HepG2 (cell line): ENCODE measurements around the gene PSMC3IP. TPM values are rescaled to one million over a fixed set of nuclear protein-coding genes. Genes with fewer than 3 reads are reported as not detected.

Source experiments
- ERF ChIP-seq: IDR thresholded peaks from 2 replicates; pipeline ENCODE4 v1.6.1; 2018; ENCODE audit warnings: missing biosample characterization, missing genetic modification reagents
- EZH2 ChIP-seq: conservative IDR thresholded peaks from 2 replicates; pipeline ENCODE4 v1.6.1; 2012; ENCODE audit warnings: mild to moderate bottlenecking, low read depth, low read length, moderate library complexity
- MAFG ChIP-seq: sonication (generic); formaldehyde crosslinking; IDR thresholded peaks from 2 replicates; pipeline ENCODE4 v1.5.1; 2020; ENCODE audit warnings: mild to moderate bottlenecking, missing genetic modification reagents
- MED1 ChIP-seq: sonication (generic); formaldehyde crosslinking; IDR thresholded peaks from 2 replicates; pipeline ENCODE4 v1.4.0; 2020; ENCODE audit warnings: missing genetic modification reagents
- ONECUT2 ChIP-seq: sonication (generic); formaldehyde crosslinking; IDR thresholded peaks from 2 replicates; pipeline ENCODE4 v1.4.0; 2020; ENCODE audit warnings: missing genetic modification reagents
- POLR2G ChIP-seq: fragments of 200-400 bp; formaldehyde crosslinking; IDR thresholded peaks from 2 replicates; pipeline ENCODE4 v1.6.1; 2018; ENCODE audit warnings: mild to moderate bottlenecking, low read depth, low read length, moderate library complexity
- RELA ChIP-seq: sonication (generic); formaldehyde crosslinking; IDR thresholded peaks from 2 replicates; pipeline ENCODE4 v1.4.0; 2020; ENCODE audit warnings: missing genetic modification reagents
- RXRB ChIP-seq: IDR thresholded peaks from 2 replicates; pipeline ENCODE4 v1.6.1; 2016; ENCODE audit warnings: borderline replicate concordance, missing genetic modification reagents, missing compliant biosample characterization
- SALL1 ChIP-seq: sonication (generic); formaldehyde crosslinking; IDR thresholded peaks from 2 replicates; pipeline ENCODE4 v1.8.0; 2022; ENCODE audit warnings: mild to moderate bottlenecking, missing genetic modification reagents
- WIZ ChIP-seq: sonication (generic); formaldehyde crosslinking; IDR thresholded peaks from 2 replicates; pipeline ENCODE4 v1.5.1; 2020; ENCODE audit warnings: mild to moderate bottlenecking, missing genetic modification reagents
- YEATS4 ChIP-seq: sonication (generic); formaldehyde crosslinking; IDR thresholded peaks from 2 replicates; pipeline ENCODE4 v1.4.0; 2020; ENCODE audit warnings: missing genetic modification reagents, borderline replicate concordance
- ZNF12 ChIP-seq: sonication (generic); formaldehyde crosslinking; IDR thresholded peaks from 2 replicates; pipeline ENCODE4 v1.5.0; 2020; ENCODE audit warnings: missing genetic modification reagents
- ZNF326 ChIP-seq: sonication (generic); formaldehyde crosslinking; IDR thresholded peaks from 2 replicates; pipeline ENCODE4 v1.4.0; 2020; ENCODE audit warnings: missing genetic modification reagents, borderline replicate concordance
- ZNF577 ChIP-seq: sonication (generic); formaldehyde crosslinking; IDR thresholded peaks from 2 replicates; pipeline ENCODE4 v1.4.0; 2020; ENCODE audit warnings: mild to moderate bottlenecking, low read depth, missing genetic modification reagents, borderline replicate concordance
- ZNF607 ChIP-seq: sonication (generic); formaldehyde crosslinking; IDR thresholded peaks from 2 replicates; pipeline ENCODE4 v1.5.1; 2020; ENCODE audit warnings: missing genetic modification reagents, mild to moderate bottlenecking, borderline replicate concordance
- ZNF615 ChIP-seq: sonication (generic); formaldehyde crosslinking; IDR thresholded peaks from 2 replicates; pipeline ENCODE4 v1.5.0; 2020; ENCODE audit warnings: mild to moderate bottlenecking, missing genetic modification reagents, borderline replicate concordance
- ZNF713 ChIP-seq: sonication (generic); formaldehyde crosslinking; IDR thresholded peaks from 2 replicates; pipeline ENCODE4 v1.4.0; 2020; ENCODE audit warnings: mild to moderate bottlenecking, missing genetic modification reagents
- ZSCAN25 ChIP-seq: sonication (generic); formaldehyde crosslinking; IDR thresholded peaks from 2 replicates; pipeline ENCODE4 v1.8.0; 2022; ENCODE audit warnings: mild to moderate bottlenecking, missing genetic modification reagents
- polyA plus RNA-seq, 8 experiments: library from polyadenylated mRNA; depleted of rRNA in 3 of 8; stranded (reverse) in 7 of 8; unstranded in 1 of 8; fragments of >200 nt; fragmentation: Illumina TruSeq in 4 of 8; extraction: Trizol in 4 of 8; gene quantifications; 2 replicates each; pipeline versions ENCODE4 v1.2.1 to v1.2.3, GENCODE V29; 2011 to 2016; ENCODE audit warnings: low read depth in 4 of 8, missing spikeins in 1 of 8, mixed read lengths in 1 of 8; ENCODE audit not compliant: insufficient read depth in 1 of 8
- total RNA-seq, 5 experiments: library from RNA; depleted of rRNA; stranded (reverse); fragments of >200 nt; fragmentation: Illumina TruSeq; extraction: Trizol; gene quantifications; 2 replicates each; pipeline ENCODE4 v1.2.3, GENCODE V29; 2016; ENCODE audit warnings: low read depth in 1 of 5
- TF ChIP-seq, protein P1 (sequence below): sonication (generic); formaldehyde crosslinking; IDR thresholded peaks from 2 replicates; pipeline ENCODE4 v1.5.0; 2020; ENCODE audit warnings: missing genetic modification reagents, mild to moderate bottlenecking, borderline replicate concordance
- TF ChIP-seq, protein P2 (sequence below): sonication (generic); formaldehyde crosslinking; IDR thresholded peaks from 2 replicates; pipeline ENCODE4 v1.4.0; 2020; ENCODE audit warnings: missing genetic modification reagents, mild to moderate bottlenecking, borderline replicate concordance
- TF ChIP-seq, protein P3 (sequence below): sonication (generic); formaldehyde crosslinking; IDR thresholded peaks from 2 replicates; pipeline ENCODE4 v1.8.0; 2022; ENCODE audit warnings: missing genetic modification reagents, mild to moderate bottlenecking, borderline replicate concordance
- TF ChIP-seq, protein P4 (sequence below): sonication (generic); formaldehyde crosslinking; IDR thresholded peaks from 2 replicates; pipeline ENCODE4 v1.4.0; 2020; ENCODE audit warnings: mild to moderate bottlenecking, missing genetic modification reagents
- TF ChIP-seq, protein P5 (sequence below): sonication (generic); formaldehyde crosslinking; IDR thresholded peaks from 2 replicates; pipeline ENCODE4 v1.9.0; 2022; ENCODE audit warnings: missing genetic modification reagents, mild to moderate bottlenecking, borderline replicate concordance

Gene PSMC3IP
- total and polyA plus RNA-seq, 2 of the 13 experiments (the other 11 are each of a cell fraction or from before 2014, with no cell fraction given), result 6.5 to 22.4 TPM

DNA sequence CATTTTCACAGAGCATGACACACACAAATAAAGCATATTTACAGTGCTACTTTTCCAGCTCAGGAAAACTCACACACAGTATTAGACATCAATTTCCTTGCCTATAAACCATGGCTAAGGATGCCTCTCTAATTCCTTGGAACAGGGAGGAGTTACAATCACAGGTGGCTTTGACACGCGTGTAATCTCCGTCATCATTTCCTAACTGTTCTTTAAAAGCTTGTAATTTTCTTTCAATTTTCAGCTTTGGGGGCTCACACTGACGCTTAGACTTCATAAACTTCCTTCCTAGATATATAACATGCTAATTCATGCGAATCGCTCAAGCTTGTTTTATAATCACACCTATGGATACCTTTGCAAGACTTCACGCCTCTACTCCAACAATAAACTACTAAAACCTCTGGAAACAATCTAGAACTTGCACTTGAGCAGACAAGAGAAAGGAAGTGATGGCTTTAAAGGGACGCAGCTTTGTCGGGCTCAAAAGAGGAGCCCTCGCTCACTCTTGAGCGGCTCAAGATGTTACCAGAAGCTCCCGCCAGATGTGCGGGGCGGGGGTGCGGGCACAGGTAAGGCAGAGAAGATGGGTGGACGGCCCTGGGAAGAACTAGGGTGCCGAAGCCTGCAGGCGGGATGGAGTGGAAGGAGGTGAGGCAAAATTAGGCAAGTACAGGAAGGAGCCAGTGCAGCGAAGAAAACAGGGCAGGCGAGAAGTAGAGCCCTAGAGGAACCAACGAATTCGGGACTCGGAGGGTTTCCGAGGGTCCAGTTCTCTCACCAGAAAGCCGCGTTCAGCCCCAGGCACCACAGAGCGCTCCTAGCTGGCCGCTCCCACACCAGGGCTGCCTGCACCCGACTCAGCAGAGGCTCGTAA, 31.0 kb upstream of the PSMC3IP start (continued):
- TF ChIP-seq ERF (CRISPR knock-in tag) (no peak), WIZ (CRISPR knock-in tag) (0 out of 2 replicates have a peak, but pooled peaks have one; percentile 22), ZSCAN25 (no peak), ZNF607 (no peak), MED1 (CRISPR knock-in tag) (no peak), SALL1 (CRISPR knock-in tag) (no peak), MAFG (CRISPR knock-in tag) (no peak), YEATS4 (CRISPR knock-in tag) (no peak), RELA (CRISPR knock-in tag) (no peak), ZNF713 (CRISPR knock-in tag) (no peak; the same call in 1 of the 2 replicates), ZNF577 (CRISPR knock-in tag) (no peak), ZNF615 (CRISPR knock-in tag) (no peak), ZNF12 (CRISPR knock-in tag) (no peak), ZNF326 (CRISPR knock-in tag) (no peak), POLR2G (no peak), ONECUT2 (CRISPR knock-in tag) (no peak), EZH2 (no peak), RXRB (CRISPR knock-in tag) (no peak)
- TF ChIP-seq, protein P1, sequence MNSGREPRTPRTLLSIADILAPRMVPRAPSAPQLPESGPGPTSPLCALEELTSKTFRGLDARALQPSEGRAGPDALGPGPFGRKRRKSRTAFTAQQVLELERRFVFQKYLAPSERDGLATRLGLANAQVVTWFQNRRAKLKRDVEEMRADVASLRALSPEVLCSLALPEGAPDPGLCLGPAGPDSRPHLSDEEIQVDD (CRISPR knock-in tag), result 0 out of 2 replicates have a peak, but pooled peaks have one; percentile 18
- TF ChIP-seq, protein P2, sequence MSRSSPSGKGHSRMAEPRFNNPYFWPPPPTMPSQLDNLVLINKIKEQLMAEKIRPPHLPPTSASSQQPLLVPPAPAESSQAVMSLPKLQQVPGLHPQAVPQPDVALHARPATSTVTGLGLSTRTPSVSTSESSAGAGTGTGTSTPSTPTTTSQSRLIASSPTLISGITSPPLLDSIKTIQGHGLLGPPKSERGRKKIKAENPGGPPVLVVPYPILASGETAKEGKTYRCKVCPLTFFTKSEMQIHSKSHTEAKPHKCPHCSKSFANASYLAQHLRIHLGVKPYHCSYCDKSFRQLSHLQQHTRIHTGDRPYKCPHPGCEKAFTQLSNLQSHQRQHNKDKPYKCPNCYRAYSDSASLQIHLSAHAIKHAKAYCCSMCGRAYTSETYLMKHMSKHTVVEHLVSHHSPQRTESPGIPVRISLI, result no peak
- TF ChIP-seq, protein P3, sequence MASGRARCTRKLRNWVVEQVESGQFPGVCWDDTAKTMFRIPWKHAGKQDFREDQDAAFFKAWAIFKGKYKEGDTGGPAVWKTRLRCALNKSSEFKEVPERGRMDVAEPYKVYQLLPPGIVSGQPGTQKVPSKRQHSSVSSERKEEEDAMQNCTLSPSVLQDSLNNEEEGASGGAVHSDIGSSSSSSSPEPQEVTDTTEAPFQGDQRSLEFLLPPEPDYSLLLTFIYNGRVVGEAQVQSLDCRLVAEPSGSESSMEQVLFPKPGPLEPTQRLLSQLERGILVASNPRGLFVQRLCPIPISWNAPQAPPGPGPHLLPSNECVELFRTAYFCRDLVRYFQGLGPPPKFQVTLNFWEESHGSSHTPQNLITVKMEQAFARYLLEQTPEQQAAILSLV (CRISPR knock-in tag), result 0 out of 2 replicates have a peak, but pooled peaks have one; percentile 14
- TF ChIP-seq, protein P4, sequence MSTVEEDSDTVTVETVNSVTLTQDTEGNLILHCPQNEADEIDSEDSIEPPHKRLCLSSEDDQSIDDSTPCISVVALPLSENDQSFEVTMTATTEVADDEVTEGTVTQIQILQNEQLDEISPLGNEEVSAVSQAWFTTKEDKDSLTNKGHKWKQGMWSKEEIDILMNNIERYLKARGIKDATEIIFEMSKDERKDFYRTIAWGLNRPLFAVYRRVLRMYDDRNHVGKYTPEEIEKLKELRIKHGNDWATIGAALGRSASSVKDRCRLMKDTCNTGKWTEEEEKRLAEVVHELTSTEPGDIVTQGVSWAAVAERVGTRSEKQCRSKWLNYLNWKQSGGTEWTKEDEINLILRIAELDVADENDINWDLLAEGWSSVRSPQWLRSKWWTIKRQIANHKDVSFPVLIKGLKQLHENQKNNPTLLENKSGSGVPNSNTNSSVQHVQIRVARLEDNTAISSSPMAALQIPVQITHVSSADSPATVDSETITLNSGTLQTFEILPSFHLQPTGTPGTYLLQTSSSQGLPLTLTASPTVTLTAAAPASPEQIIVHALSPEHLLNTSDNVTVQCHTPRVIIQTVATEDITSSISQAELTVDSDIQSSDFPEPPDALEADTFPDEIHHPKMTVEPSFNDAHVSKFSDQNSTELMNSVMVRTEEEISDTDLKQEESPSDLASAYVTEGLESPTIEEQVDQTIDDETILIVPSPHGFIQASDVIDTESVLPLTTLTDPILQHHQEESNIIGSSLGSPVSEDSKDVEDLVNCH (CRISPR knock-in tag), result no peak
- TF ChIP-seq, protein P5, sequence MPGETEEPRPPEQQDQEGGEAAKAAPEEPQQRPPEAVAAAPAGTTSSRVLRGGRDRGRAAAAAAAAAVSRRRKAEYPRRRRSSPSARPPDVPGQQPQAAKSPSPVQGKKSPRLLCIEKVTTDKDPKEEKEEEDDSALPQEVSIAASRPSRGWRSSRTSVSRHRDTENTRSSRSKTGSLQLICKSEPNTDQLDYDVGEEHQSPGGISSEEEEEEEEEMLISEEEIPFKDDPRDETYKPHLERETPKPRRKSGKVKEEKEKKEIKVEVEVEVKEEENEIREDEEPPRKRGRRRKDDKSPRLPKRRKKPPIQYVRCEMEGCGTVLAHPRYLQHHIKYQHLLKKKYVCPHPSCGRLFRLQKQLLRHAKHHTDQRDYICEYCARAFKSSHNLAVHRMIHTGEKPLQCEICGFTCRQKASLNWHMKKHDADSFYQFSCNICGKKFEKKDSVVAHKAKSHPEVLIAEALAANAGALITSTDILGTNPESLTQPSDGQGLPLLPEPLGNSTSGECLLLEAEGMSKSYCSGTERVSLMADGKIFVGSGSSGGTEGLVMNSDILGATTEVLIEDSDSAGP (CRISPR knock-in tag), result no peak
